ENCODE data around the gene PLEKHN1. TPM values are rescaled to one million over a fixed set of nuclear protein-coding genes. Genes with fewer than 3 reads are reported as not detected.
A peak's percentile ranks its signal among the peaks of the same experiment; 100 is the strongest.
"Not testable (repeated sequence)": the region's sequence is repeated elsewhere in the genome, so short reads cannot be mapped to it uniquely, and the experiment has no call there.

PLEKHN1 gene
- total RNA-seq, 6 donors from 2014 or later, result 1.1 to 11.5 (median 1.6) TPM

GRCh38 chr1:993379-993995 is 27.2 kb downstream of the PLEKHN1 start:
- ATAC-seq (ENCODE audit: low FRiP score in 2 of 2), result no peak
- Histone ChIP-seq H3K4me3 (no peak overlapping the region), H3K27me3 (peaks cover 0 to 14% (median 9%) of the 10 kb centered on the region in 4 donors), H3K27ac (no peak overlapping the region), H3K4me1 (peaks cover 4 to 8% (median 6%) of the 10 kb centered on the region in 4 donors), H3K9me3 (peaks cover 0 to 10% (median 5%) of the 10 kb centered on the region in 4 donors), H3K36me3 (no peaks in the 10 kb centered on the region)
- DNase-seq, result no peak
- TF ChIP-seq POLR2A (IDR thresholded peaks at IDR 0.05), result no peak
- no peak for TF ChIP-seq EP300 (IDR thresholded peaks at IDR 0.05)
- no peak for TF ChIP-seq CTCF (IDR thresholded peaks at IDR 0.05)
- no peak for TF ChIP-seq POLR2AphosphoS5 (IDR thresholded peaks at IDR 0.05)
- 76 to 77% methylated on average over 10 to 15 of the region's 15 CpGs for WGBS, 2 donors

- H3K27me3 ChIP-seq, result peaks cover 0 to 24% (median 15%) of the 10 kb centered on the region in 4 donors
- not testable (repeated sequence) for H3K9me3 ChIP-seq
Observed at GRCh38 chr1:994546-994945, 28.3 kb downstream of the PLEKHN1 start.

GRCh38 chr1:995665-996633 is 29.7 kb downstream of the PLEKHN1 start:
- ATAC-seq (ENCODE audit: low FRiP score in 2 of 2) (no peak), DNase-seq (peak in 1 of 2 donors; percentile 69)
- Histone ChIP-seq H3K9me3 (peaks cover 0 to 10% (median 5%) of the 10 kb centered on the region in 4 donors), H3K4me1 (peaks cover 17 to 33% (median 26%) of the 10 kb centered on the region in 4 donors), H3K36me3 (no peaks in the 10 kb centered on the region), H3K27me3 (peaks cover 0 to 34% (median 16%) of the 10 kb centered on the region in 4 donors), H3K4me3 (no peak overlapping the region), H3K27ac (no peak overlapping the region)
- no peak for TF ChIP-seq CTCF (IDR thresholded peaks at IDR 0.05)
- TF ChIP-seq POLR2AphosphoS5 (IDR thresholded peaks at IDR 0.05), result no peak
- TF ChIP-seq POLR2A (IDR thresholded peaks at IDR 0.05), result no peak
- no peak for TF ChIP-seq EP300 (IDR thresholded peaks at IDR 0.05)
- 31 to 35% methylated on average over 10 to 25 of the region's 30 CpGs for WGBS, 2 donors

More at GRCh38 chr1:994546-994945, 28.3 kb downstream of the PLEKHN1 start:
- H3K4me3 ChIP-seq; H3K27ac ChIP-seq; H3K36me3 ChIP-seq; ATAC-seq (ENCODE audit: low FRiP score in 2 of 2); DNase-seq: not testable (repeated sequence)
- H3K4me1 ChIP-seq, result peaks cover 9 to 19% (median 17%) of the 10 kb centered on the region in 4 donors
- 56 to 85% methylated on average over 2 to 6 of the region's 6 CpGs for WGBS, 2 donors

GRCh38 chr1:996851-997712 is 30.8 kb downstream of the PLEKHN1 start:
- Histone ChIP-seq H3K4me1 (peaks cover 25 to 44% (median 37%) of the 10 kb centered on the region in 4 donors), H3K27ac (no peak overlapping the region), H3K9me3 (peaks cover 0 to 2% (median under 1%) of the 10 kb centered on the region in 4 donors), H3K27me3 (peaks cover 0 to 41% (median 18%) of the 10 kb centered on the region in 4 donors), H3K4me3 (no peak overlapping the region), H3K36me3 (no peaks in the 10 kb centered on the region)
- 74 to 80% methylated on average over 13 to 23 of the region's 24 CpGs for WGBS, 2 donors
- TF ChIP-seq POLR2AphosphoS5 (IDR thresholded peaks at IDR 0.05), result no peak
- no peak for TF ChIP-seq EP300 (IDR thresholded peaks at IDR 0.05)
- TF ChIP-seq CTCF (IDR thresholded peaks at IDR 0.05), result no peak
- ATAC-seq (ENCODE audit: low FRiP score in 2 of 2) (no peak), DNase-seq (peak in 1 of 2 donors; percentile 61)
